IMR-90 (cell line): ENCODE results near the gene SLC7A4. TPM values are rescaled to one million over a fixed set of nuclear protein-coding genes. Genes with fewer than 3 reads are reported as not detected.

Experiments
- ATAC-seq: fragments of 200-7000 bp; cut with Tn5 transposase; 2 replicates; pipeline ENCODE4 v1.9.1; 2020; ENCODE audit warnings: low read depth, mild to moderate bottlenecking, moderate library complexity
- BruUV-seq: library from RNA; stranded (reverse); fragments of 400-500 nt; replicated peaks from 2 replicates; lab custom pipeline; 2021; lab: Mats Ljungman, UMichigan
- CTCF ChIA-PET: fragments of 300-600 bp; formaldehyde crosslinking; extraction: SDS; loops from one replicate; lab custom pipeline; 2021; ENCODE audit warnings: antibody characterized with exemption; lab: Yijun Ruan, JAX
- POLR2A ChIA-PET: fragments of 300-600 bp; sonication (Branson Sonifier 250); formaldehyde crosslinking; loops from one replicate; lab custom pipeline; 2022; ENCODE audit warnings: antibody characterized with exemption; ENCODE audit not compliant: unreplicated experiment; lab: Charles Lee
- DNase-seq: peaks from one replicate; pipeline ENCODE4 v3.0.0; 2013
- H2AFZ ChIP-seq: replicated peaks from 2 replicates; pipeline ENCODE3; 2013; ENCODE audit warnings: low read length, mild to moderate bottlenecking; ENCODE audit not compliant: poor library complexity
- H2AK5ac ChIP-seq: 2 replicates; pipeline ENCODE4 v1.6.1; 2013; ENCODE audit warnings: low read depth, low read length, inconsistent platforms
- H2AK9ac ChIP-seq: replicated peaks from 2 replicates; pipeline ENCODE3; 2013; ENCODE audit warnings: mild to moderate bottlenecking, low read depth, low read length, moderate library complexity; ENCODE audit not compliant: poor library complexity
- H2BK120ac ChIP-seq: 2 replicates; pipeline ENCODE4 v1.6.1; 2013; ENCODE audit warnings: low read depth, low read length, inconsistent platforms
- H2BK15ac ChIP-seq: 3 replicates; pipeline ENCODE4 v1.6.1; 2013; ENCODE audit warnings: low read depth, low read length, inconsistent platforms
- H2BK20ac ChIP-seq: 2 replicates; pipeline ENCODE4 v1.6.1; 2013; ENCODE audit warnings: low read depth, mild to moderate bottlenecking, inconsistent platforms, low read length, moderate library complexity
- H2BK5ac ChIP-seq: 2 replicates; pipeline ENCODE4 v1.6.1; 2013; ENCODE audit warnings: mild to moderate bottlenecking, low read depth, low read length, inconsistent platforms; ENCODE audit not compliant: poor library complexity, severe bottlenecking
- H3K14ac ChIP-seq: replicated peaks from 2 replicates; pipeline ENCODE4 v1.6.1; 2013; ENCODE audit warnings: low read depth, low read length, inconsistent platforms
- H3K18ac ChIP-seq: 2 replicates; pipeline ENCODE4 v1.6.1; 2013; ENCODE audit warnings: low read depth, low read length, control low read depth
- H3K23ac ChIP-seq: 2 replicates; pipeline ENCODE4 v1.6.1; 2013; ENCODE audit warnings: low read depth, low read length, inconsistent platforms
- H3K27ac ChIP-seq: 2 replicates; pipeline ENCODE4 v1.5.1; 2013; ENCODE audit warnings: mild to moderate bottlenecking, control low read depth, low read length; ENCODE audit not compliant: insufficient read depth
- H3K27me3 ChIP-seq: 2 replicates; pipeline ENCODE4 v1.6.1; 2013; ENCODE audit warnings: low read length; ENCODE audit not compliant: control insufficient read depth, insufficient read depth
- H3K36me3 ChIP-seq: 2 replicates; pipeline ENCODE4 v1.6.1; 2013; ENCODE audit warnings: low read length, mixed read lengths; ENCODE audit not compliant: control insufficient read depth, insufficient read depth
- H3K4ac ChIP-seq: 2 replicates; pipeline ENCODE4 v1.6.1; 2013; ENCODE audit warnings: low read depth, low read length, inconsistent platforms
- H3K4me1 ChIP-seq: 2 replicates; pipeline ENCODE4 v1.6.1; 2013; ENCODE audit warnings: low read length, mixed read lengths; ENCODE audit not compliant: control insufficient read depth, insufficient read depth
- H3K4me2 ChIP-seq: 2 replicates; pipeline ENCODE4 v1.6.1; 2013; ENCODE audit warnings: low read depth, mild to moderate bottlenecking, control low read depth, low read length, moderate library complexity
- H3K4me3 ChIP-seq: 2 replicates; pipeline ENCODE4 v1.5.1; 2013; ENCODE audit warnings: low read depth, mild to moderate bottlenecking, control low read depth, low read length, moderate library complexity; ENCODE audit not compliant: insufficient read depth
- H3K56ac ChIP-seq: 2 replicates; pipeline ENCODE4 v1.6.1; 2013; ENCODE audit warnings: low read length, inconsistent platforms; ENCODE audit not compliant: insufficient read depth; ENCODE audit errors: extremely low read depth
- H3K79me1 ChIP-seq, 2 experiments: 2 replicates each; pipeline ENCODE4 v1.6.1; 2013; ENCODE audit warnings: low read length in 2 of 2, inconsistent platforms in 1 of 2, low read depth in 1 of 2
- H3K9ac ChIP-seq: 2 replicates; pipeline ENCODE4 v1.6.1; 2013; ENCODE audit warnings: low read depth, low read length, control low read depth
- H3K9me1 ChIP-seq: 2 replicates; pipeline ENCODE4 v1.6.1; 2013; ENCODE audit warnings: low read length, inconsistent platforms; ENCODE audit not compliant: insufficient read depth
- H3K9me3 ChIP-seq: 2 replicates; pipeline ENCODE4 v1.6.1; 2013; ENCODE audit warnings: low read length; ENCODE audit not compliant: control insufficient read depth, insufficient read depth
- H4K20me1 ChIP-seq: 2 replicates; pipeline ENCODE4 v1.6.1; 2013; ENCODE audit warnings: low read length, inconsistent platforms; ENCODE audit not compliant: insufficient read depth
- H4K5ac ChIP-seq: 2 replicates; pipeline ENCODE4 v1.6.1; 2013; ENCODE audit warnings: mild to moderate bottlenecking, low read depth, low read length, control low read depth
- H4K8ac ChIP-seq, 2 experiments: 2 replicates each; pipeline ENCODE4 v1.6.1; 2013; ENCODE audit warnings: low read depth in 2 of 2, low read length in 2 of 2, control low read depth in 1 of 2, inconsistent platforms in 1 of 2
- H4K91ac ChIP-seq: 2 replicates; pipeline ENCODE4 v1.6.1; 2013; ENCODE audit warnings: low read depth, low read length, inconsistent platforms; ENCODE audit not compliant: insufficient read depth
- BHLHE40 ChIP-seq: fragments of 150-350 bp; IDR thresholded peaks from 2 replicates; pipeline ENCODE4 v1.6.1; 2016; ENCODE audit warnings: mild to moderate bottlenecking, low read depth, low read length
- CHD1 ChIP-seq: IDR thresholded peaks from 2 replicates; pipeline ENCODE4 v1.6.1; 2012; ENCODE audit warnings: low read depth, low read length, improper control_type of control experiment
- CTCF ChIP-seq: conservative IDR thresholded peaks from 2 replicates; pipeline ENCODE4 v1.5.1; 2012; ENCODE audit warnings: mild to moderate bottlenecking, low read depth, low read length, improper control_type of control experiment
- ELK1 ChIP-seq: fragments of 150-350 bp; IDR thresholded peaks from 2 replicates; pipeline ENCODE4 v1.6.1; 2016; ENCODE audit warnings: low read depth, mild to moderate bottlenecking, low read length, moderate library complexity, borderline replicate concordance
- FOS ChIP-seq: fragments of 150-350 bp; IDR thresholded peaks from 2 replicates; pipeline ENCODE4 v1.6.1; 2016; ENCODE audit warnings: low read depth, low read length
- MAZ ChIP-seq: IDR thresholded peaks from 2 replicates; pipeline ENCODE4 v1.6.1; 2012; ENCODE audit warnings: low read depth, mild to moderate bottlenecking, low read length, improper control_type of control experiment, moderate library complexity, borderline replicate concordance
- NFE2L2 ChIP-seq: fragments of 150-350 bp; IDR thresholded peaks from 2 replicates; pipeline ENCODE4 v1.6.1; 2016; ENCODE audit warnings: low read depth, mild to moderate bottlenecking, low read length
- RAD21 ChIP-seq: IDR thresholded peaks from 2 replicates; pipeline ENCODE4 v1.6.1; 2012; ENCODE audit warnings: low read length, improper control_type of control experiment
- RCOR1 ChIP-seq: IDR thresholded peaks from 2 replicates; pipeline ENCODE4 v1.6.1; 2012; ENCODE audit warnings: mild to moderate bottlenecking, low read length, improper control_type of control experiment; ENCODE audit not compliant: insufficient replicate concordance
- USF2 ChIP-seq: fragments of 150-350 bp; IDR thresholded peaks from 2 replicates; pipeline ENCODE4 v1.6.1; 2017; ENCODE audit warnings: mild to moderate bottlenecking, antibody characterized with exemption, low read length, low read depth
- WGBS, 2 experiments: methylation state at CpG; one replicate each; pipeline versions ENCODE4 v1.1.5 to v1.1.7; 2013; ENCODE audit warnings: missing lambda C conversion rate in 2 of 2; ENCODE audit not compliant: insufficient read length in 1 of 2; ENCODE audit errors: extremely low coverage in 2 of 2; 5-methylcytosine and 5-hydroxymethylcytosine counted together
- dilution Hi-C: fragments of 300-500 bp; cut with HindIII; formaldehyde crosslinking; loops from one replicate; pipeline ENCODE4 v1.14.3; 2018; ENCODE audit warnings: low sequenced_read_pairs; ENCODE audit not compliant: unreplicated experiment
- in situ Hi-C: fragments of 300-500 bp; cut with MboI; formaldehyde crosslinking; loops from 3 replicates; pipeline ENCODE4 v1.14.3; 2019; ENCODE audit warnings: low sequenced_read_pairs, inconsistent platforms, mixed read lengths
- intact Hi-C: fragments of 100-400 bp; cut with micrococcal nuclease; formaldehyde crosslinking; loops from 2 replicates; pipeline ENCODE4 v1.10.0; 2022
- polyA plus RNA-seq, 3 experiments: library from polyadenylated mRNA; depleted of rRNA; stranded (reverse); fragments of >200 nt; gene quantifications; 2 replicates each; pipeline ENCODE4 v1.2.3, GENCODE V29; 2012; ENCODE audit warnings: low replicate concordance in 1 of 3
- total RNA-seq: library from RNA; depleted of rRNA; stranded (reverse); fragments of >200 nt; gene quantifications from 2 replicates; pipeline ENCODE4 v1.2.3, GENCODE V29; 2012

Gene SLC7A4
- total and polyA plus RNA-seq, 2 of the 4 experiments (the other 2 are of a cell fraction), result 0.03 TPM; not detected in 1

GRCh38 chr22:21012446-21013407 lies 19.6 kb downstream of the SLC7A4 start:
- Histone ChIP-seq H3K27me3 (no peaks in the 10 kb centered on the region), H4K20me1 (peaks cover 4% of the 10 kb centered on the region; the same call in 1 of the 2 replicates), H3K4me1 (peaks cover 14% of the 10 kb centered on the region), H2BK120ac (no peak overlapping the region), H2AFZ (no peak overlapping the region), H3K9me1 (peaks cover 10% of the 10 kb centered on the region), H2BK20ac (no peak overlapping the region), H4K8ac (no peak overlapping the region), H2BK15ac (no peak overlapping the region), H3K14ac (no peak overlapping the region), H3K4me3 (no peak overlapping the region), H3K79me1 (0 out of 4 replicates have a peak, but pooled peaks cover 0 to 5% of the 10 kb centered on the region in 2 experiments), H3K56ac (no peak overlapping the region), H4K5ac (no peak overlapping the region), H3K4me2 (no peak overlapping the region), H3K9me3 (no peaks in the 10 kb centered on the region), H3K27ac (no peak overlapping the region), H3K9ac (no peak overlapping the region), H3K4ac (no peak overlapping the region), H3K18ac (no peak overlapping the region), H2AK5ac (no peak overlapping the region), H4K91ac (no peak overlapping the region), H2BK5ac (no peak overlapping the region), H3K36me3 (no peaks in the 10 kb centered on the region), H2AK9ac (no peak overlapping the region), H3K23ac (no peak overlapping the region)
- in situ Hi-C loops (loop anchor here (10.0 kb wide), 1 partner anchor 82 kb away; no protein-coding TSS in a partner anchor), intact Hi-C loops (no loop called here), dilution Hi-C loops (no loop called here)
- TF ChIP-seq CHD1 (no peak), CTCF (no peak), MAZ (no peak), USF2 (no peak), RCOR1 (no peak), BHLHE40 (no peak), NFE2L2 (no peak), FOS (no peak), RAD21 (no peak), ELK1 (no peak)
- CTCF ChIA-PET, result interaction anchor here (0.6 kb wide), 1 partner anchor 197 kb away, joined by 4 read pairs; no protein-coding TSS in a partner anchor
- no peak for DNase-seq
- WGBS, 2 experiments, result 76% methylated on average over 9 of the region's 14 CpGs; no CpG with 5 or more reads in 1 of the 2 experiments
- BruUV-seq, result no TSS peak
- no peak for ATAC-seq
- POLR2A ChIA-PET, result no interaction called here
